Measurements from ENCODE around the gene NMNAT2.

DNA sequence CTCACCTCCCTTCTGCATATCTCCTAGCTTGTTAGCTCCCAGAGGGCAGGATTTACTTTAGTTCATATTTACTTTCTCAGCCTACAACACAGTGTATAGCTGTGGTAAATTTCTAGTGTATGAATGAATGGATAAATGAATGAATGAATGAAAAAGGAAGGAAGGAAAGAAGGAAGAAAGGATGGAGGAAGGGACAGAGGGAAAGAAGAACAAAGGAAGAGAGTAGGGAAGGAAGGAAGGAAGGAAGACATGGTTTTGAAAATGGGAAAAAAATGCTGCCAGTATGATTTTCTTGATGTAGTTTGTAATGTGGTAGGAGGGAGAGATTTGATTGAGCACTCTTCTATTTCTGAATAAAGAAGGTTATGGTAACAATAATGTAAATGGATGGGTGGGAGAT is 185.1 kb downstream of the NMNAT2 start:
- TF ChIP-seq POLR2AphosphoS5 (IDR thresholded peaks at IDR 0.05; ENCODE audit: low read depth, low read length) (no peak), TAF1 (IDR thresholded peaks at IDR 0.05; ENCODE audit: borderline replicate concordance, insufficient read depth, low read length) (no peak), SIN3A (IDR thresholded peaks at IDR 0.05; ENCODE audit: borderline replicate concordance, insufficient read depth, low read length) (no peak)
- TF ChIP-seq, protein P1, sequence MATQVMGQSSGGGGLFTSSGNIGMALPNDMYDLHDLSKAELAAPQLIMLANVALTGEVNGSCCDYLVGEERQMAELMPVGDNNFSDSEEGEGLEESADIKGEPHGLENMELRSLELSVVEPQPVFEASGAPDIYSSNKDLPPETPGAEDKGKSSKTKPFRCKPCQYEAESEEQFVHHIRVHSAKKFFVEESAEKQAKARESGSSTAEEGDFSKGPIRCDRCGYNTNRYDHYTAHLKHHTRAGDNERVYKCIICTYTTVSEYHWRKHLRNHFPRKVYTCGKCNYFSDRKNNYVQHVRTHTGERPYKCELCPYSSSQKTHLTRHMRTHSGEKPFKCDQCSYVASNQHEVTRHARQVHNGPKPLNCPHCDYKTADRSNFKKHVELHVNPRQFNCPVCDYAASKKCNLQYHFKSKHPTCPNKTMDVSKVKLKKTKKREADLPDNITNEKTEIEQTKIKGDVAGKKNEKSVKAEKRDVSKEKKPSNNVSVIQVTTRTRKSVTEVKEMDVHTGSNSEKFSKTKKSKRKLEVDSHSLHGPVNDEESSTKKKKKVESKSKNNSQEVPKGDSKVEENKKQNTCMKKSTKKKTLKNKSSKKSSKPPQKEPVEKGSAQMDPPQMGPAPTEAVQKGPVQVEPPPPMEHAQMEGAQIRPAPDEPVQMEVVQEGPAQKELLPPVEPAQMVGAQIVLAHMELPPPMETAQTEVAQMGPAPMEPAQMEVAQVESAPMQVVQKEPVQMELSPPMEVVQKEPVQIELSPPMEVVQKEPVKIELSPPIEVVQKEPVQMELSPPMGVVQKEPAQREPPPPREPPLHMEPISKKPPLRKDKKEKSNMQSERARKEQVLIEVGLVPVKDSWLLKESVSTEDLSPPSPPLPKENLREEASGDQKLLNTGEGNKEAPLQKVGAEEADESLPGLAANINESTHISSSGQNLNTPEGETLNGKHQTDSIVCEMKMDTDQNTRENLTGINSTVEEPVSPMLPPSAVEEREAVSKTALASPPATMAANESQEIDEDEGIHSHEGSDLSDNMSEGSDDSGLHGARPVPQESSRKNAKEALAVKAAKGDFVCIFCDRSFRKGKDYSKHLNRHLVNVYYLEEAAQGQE (IDR thresholded peaks at IDR 0.05; ENCODE audit: insufficient read depth in 1 of 2, low read depth in 2 of 2, low read length in 2 of 2), result no peak

All from PFSK-1 (cell line).